OCI-LY7 (cell line): ENCODE measurements around the gene INO80E. TPM values are rescaled to one million over a fixed set of nuclear protein-coding genes. Genes with fewer than 3 reads are reported as not detected.

ENCODE experiments used
- BruUV-seq: library from RNA; stranded (reverse); fragments of 400-500 nt; replicated peaks from 2 replicates; lab custom pipeline; 2021; lab: Mats Ljungman, UMichigan
- CTCF ChIA-PET: fragments of 300-600 bp; sonication (Branson Sonifier 250); formaldehyde crosslinking; loops from one replicate; lab custom pipeline; 2022; ENCODE audit warnings: antibody characterized with exemption; ENCODE audit not compliant: unreplicated experiment; lab: Charles Lee
- POLR2A ChIA-PET: fragments of 300-600 bp; sonication (Branson Sonifier 250); formaldehyde crosslinking; loops from one replicate; lab custom pipeline; 2022; ENCODE audit warnings: antibody characterized with exemption; lab: Charles Lee
- DNase-seq: peaks from one replicate; pipeline ENCODE4 v3.0.0-alpha.2; 2015; ENCODE audit warnings: low spot score
- H2AFZ ChIP-seq: fragments of 200-600 bp; sonication (generic), shearing (Covaris generic); 2 replicates; pipeline ENCODE4 v1.6.1; 2014; ENCODE audit warnings: mild to moderate bottlenecking, antibody characterized with exemption, low read length, moderate library complexity
- H3K27ac ChIP-seq: fragments of 200-600 bp; sonication (generic); 2 replicates; pipeline ENCODE4 v1.5.1; 2014; ENCODE audit warnings: mixed run types, low read depth, mild to moderate bottlenecking, moderate library complexity, low read length, inconsistent platforms; ENCODE audit not compliant: poor library complexity, severe bottlenecking
- H3K36me3 ChIP-seq: fragments of 200-600 bp; sonication (generic); 2 replicates; pipeline ENCODE4 v1.6.1; 2014; ENCODE audit warnings: mild to moderate bottlenecking, antibody characterized with exemption, low read length, moderate library complexity, mixed read lengths; ENCODE audit not compliant: insufficient read depth
- H3K4me1 ChIP-seq: fragments of 200-600 bp; sonication (generic); 2 replicates; pipeline ENCODE4 v1.5.1; 2014; ENCODE audit warnings: mild to moderate bottlenecking, low read length; ENCODE audit not compliant: insufficient read depth, poor library complexity, severe bottlenecking
- H3K4me2 ChIP-seq: fragments of 200-600 bp; sonication (generic); 2 replicates; pipeline ENCODE4 v1.6.1; 2014; ENCODE audit warnings: mild to moderate bottlenecking, low read length
- H3K4me3 ChIP-seq: fragments of 200-600 bp; sonication (generic); 2 replicates; pipeline ENCODE4 v1.5.1; 2014; ENCODE audit warnings: mild to moderate bottlenecking, low read depth, low read length; ENCODE audit not compliant: poor library complexity, severe bottlenecking
- H3K79me2 ChIP-seq: fragments of 200-600 bp; sonication (generic); 2 replicates; pipeline ENCODE4 v1.6.1; 2016; ENCODE audit warnings: low read depth, mild to moderate bottlenecking, low read length, moderate library complexity, mixed read lengths; ENCODE audit not compliant: insufficient read depth
- H3K9me2 ChIP-seq: fragments of 200-600 bp; sonication (generic); 2 replicates; pipeline ENCODE4 v1.6.1; 2016; ENCODE audit warnings: mild to moderate bottlenecking, low read length, mixed read lengths; ENCODE audit not compliant: insufficient read depth
- H3K9me3 ChIP-seq: fragments of 200-600 bp; sonication (generic); 2 replicates; pipeline ENCODE4 v1.6.1; 2014; ENCODE audit warnings: mild to moderate bottlenecking, mixed run types, low read length, mixed read lengths
- H4K20me1 ChIP-seq: fragments of 200-600 bp; sonication (generic); 2 replicates; pipeline ENCODE4 v1.6.1; 2014; ENCODE audit warnings: mild to moderate bottlenecking, antibody characterized with exemption, low read length, moderate library complexity, mixed read lengths; ENCODE audit not compliant: insufficient read depth
- CTCF ChIP-seq: fragments of 200-600 bp; sonication (generic); conservative IDR thresholded peaks from 2 replicates; pipeline ENCODE4 v1.5.1; 2014; ENCODE audit warnings: mild to moderate bottlenecking, antibody characterized with exemption, low read length, moderate library complexity, mixed read lengths
- EZH2phosphoT487 ChIP-seq: fragments of 200-600 bp; sonication (generic); IDR thresholded peaks from 2 replicates; pipeline ENCODE4 v1.6.1; 2018; ENCODE audit warnings: low read depth, borderline replicate concordance, mild to moderate bottlenecking, mixed run types, antibody characterized with exemption, low read length, moderate library complexity, mixed read lengths
- intact Hi-C: fragments of 100-400 bp; cut with micrococcal nuclease; formaldehyde crosslinking; loops from one replicate; pipeline ENCODE4 v1.10.0; 2022; ENCODE audit not compliant: unreplicated experiment
- total RNA-seq, 2 experiments: library from RNA; depleted of rRNA in 1 of 2; stranded (reverse); fragments of >200 nt in 1 of 2; shearing (Covaris generic) in 1 of 2; gene quantifications; 2 replicates each; pipeline ENCODE4 v1.2.3, GENCODE V29; 2014 to 2022

Gene INO80E
- total RNA-seq, 2 experiments from 2014 or later = 88.0 to 129 TPM

DNA sequence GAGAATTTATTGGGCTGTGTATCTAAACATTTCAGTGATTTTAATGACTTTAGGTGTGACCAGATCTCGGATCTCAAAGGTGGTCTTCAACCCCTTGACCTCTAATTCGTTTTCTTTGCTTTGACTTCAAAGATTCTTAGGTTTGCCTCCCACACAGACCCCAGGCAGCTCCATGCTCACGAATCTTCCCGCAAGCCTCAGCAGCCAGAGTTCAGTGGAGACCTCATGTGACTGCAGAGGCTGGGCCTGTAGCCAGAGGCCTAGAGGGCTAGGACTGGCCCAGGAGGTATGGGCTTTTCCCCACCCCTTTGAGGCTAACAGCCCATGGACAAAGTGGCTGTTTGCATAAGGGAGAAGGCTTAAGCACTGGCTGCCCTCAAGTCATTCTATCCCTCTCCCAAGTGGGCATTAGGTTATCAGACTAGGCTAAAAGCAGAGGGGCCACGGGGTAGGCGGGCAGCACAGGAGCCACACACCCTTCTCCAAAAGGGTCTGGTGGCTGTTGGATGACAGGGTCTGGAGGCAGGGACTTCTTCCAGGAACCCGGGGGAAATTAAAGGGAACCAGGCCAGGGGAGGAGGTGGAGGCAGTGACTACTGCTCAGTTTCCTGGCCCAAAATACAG is 3.6 kb upstream of the INO80E start:
- no peak for TF ChIP-seq EZH2phosphoT487
- no peak for TF ChIP-seq CTCF
- H3K9me3 ChIP-seq = no peaks in the 10 kb centered on the region
- H3K36me3 ChIP-seq = peaks cover 74% of the 10 kb centered on the region
- H3K4me2 ChIP-seq = no peak overlapping the region
- no peak overlapping the region for H3K4me3 ChIP-seq
- DNase-seq = no peak
- CTCF ChIA-PET = no interaction called here
- peaks cover 27% of the 10 kb centered on the region for H3K4me1 ChIP-seq
- H4K20me1 ChIP-seq = no peaks in the 10 kb centered on the region
- no TSS peak for BruUV-seq
- no peak overlapping the region for H2AFZ ChIP-seq
- peaks cover 12% of the 10 kb centered on the region; the same call in 1 of the 2 replicates for H3K79me2 ChIP-seq
- intact Hi-C loops = loop anchor here (10.0 kb wide), 1 partner anchor 382 kb away; the partner anchor contains the start of genes MYL11 and TBC1D10B
- no peak overlapping the region for H3K27ac ChIP-seq
- H3K9me2 ChIP-seq = no peaks in the 10 kb centered on the region
- POLR2A ChIA-PET = interaction anchor here (1.3 kb wide), 1 partner anchor 19 kb away, joined by 4 read pairs; the partner anchor contains the start of gene TAOK2

DNA sequence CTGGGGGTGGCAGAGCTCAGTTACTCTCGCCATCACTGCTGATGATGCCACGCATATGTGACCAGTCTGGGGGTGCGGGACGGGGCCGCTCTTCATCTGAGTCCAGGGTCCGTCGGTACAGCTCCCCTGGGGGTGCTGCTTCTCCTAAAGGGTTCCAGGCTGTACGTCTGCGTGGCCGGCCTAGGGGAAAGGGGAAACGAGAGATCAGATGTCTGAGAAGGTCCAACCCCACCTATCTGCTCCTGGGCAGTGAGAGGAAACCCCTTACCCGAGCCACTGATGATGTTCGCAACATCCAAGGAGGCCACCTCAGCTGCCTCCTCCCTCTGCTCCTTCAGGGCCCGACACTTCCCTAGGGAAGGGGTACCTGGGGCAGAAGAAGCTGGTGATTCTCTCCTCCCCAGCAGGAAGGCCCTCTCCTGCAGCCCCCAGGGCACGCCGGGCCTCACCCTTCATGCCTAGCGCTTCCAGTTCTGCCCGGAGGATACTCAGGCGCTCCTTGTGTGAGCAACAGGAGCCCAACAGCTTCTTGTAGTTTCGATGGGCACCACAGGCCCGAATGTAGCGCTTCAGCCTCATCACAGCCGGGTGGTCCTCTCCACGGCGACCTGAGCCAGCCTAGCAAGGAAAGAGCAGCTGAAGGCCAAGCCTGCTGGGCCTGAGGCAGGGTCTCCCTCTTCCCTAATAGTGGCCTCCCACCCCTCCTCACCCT is 2.7 kb upstream of the INO80E start:
- CTCF ChIA-PET = no interaction called here
- intact Hi-C loops = loop anchor here (10.0 kb wide), 1 partner anchor 381 kb away; the partner anchor contains the start of genes MYL11 and TBC1D10B
- Histone ChIP-seq H3K4me2 (no peak overlapping the region), H3K4me3 (no peak overlapping the region), H3K9me3 (no peaks in the 10 kb centered on the region), H3K27ac (no peak overlapping the region), H2AFZ (no peak overlapping the region), H3K79me2 (peaks cover 12% of the 10 kb centered on the region; the same call in 1 of the 2 replicates), H3K4me1 (peaks cover 27% of the 10 kb centered on the region), H3K36me3 (peaks cover 74% of the 10 kb centered on the region), H3K9me2 (no peaks in the 10 kb centered on the region), H4K20me1 (no peaks in the 10 kb centered on the region)
- no peak for DNase-seq
- TF ChIP-seq CTCF (no peak), EZH2phosphoT487 (no peak)
- no TSS peak for BruUV-seq
- POLR2A ChIA-PET = interaction anchor here (0.6 to 2.9 kb wide), 4 partner anchors 20 to 1023 kb away, joined by 3 to 11 read pairs (median 4); partner anchors contain the start of genes KCTD13, TAOK2 and TMEM219
